IMR-90 (cell line): ENCODE results near the gene TRPC1. TPM values are rescaled to one million over a fixed set of nuclear protein-coding genes. Genes with fewer than 3 reads are reported as not detected.

Experiments
- ATAC-seq: fragments of 200-7000 bp; cut with Tn5 transposase; 2 replicates; pipeline ENCODE4 v1.9.1; 2020; ENCODE audit warnings: low read depth, mild to moderate bottlenecking, moderate library complexity
- BruUV-seq: library from RNA; stranded (reverse); fragments of 400-500 nt; replicated peaks from 2 replicates; lab custom pipeline; 2021; lab: Mats Ljungman, UMichigan
- CTCF ChIA-PET: fragments of 300-600 bp; formaldehyde crosslinking; extraction: SDS; loops from one replicate; lab custom pipeline; 2021; ENCODE audit warnings: antibody characterized with exemption; lab: Yijun Ruan, JAX
- POLR2A ChIA-PET: fragments of 300-600 bp; sonication (Branson Sonifier 250); formaldehyde crosslinking; loops from one replicate; lab custom pipeline; 2022; ENCODE audit warnings: antibody characterized with exemption; ENCODE audit not compliant: unreplicated experiment; lab: Charles Lee
- DNase-seq: peaks from one replicate; pipeline ENCODE4 v3.0.0; 2013
- H2AFZ ChIP-seq: replicated peaks from 2 replicates; pipeline ENCODE3; 2013; ENCODE audit warnings: low read length, mild to moderate bottlenecking; ENCODE audit not compliant: poor library complexity
- H2AK5ac ChIP-seq: 2 replicates; pipeline ENCODE4 v1.6.1; 2013; ENCODE audit warnings: low read depth, low read length, inconsistent platforms
- H2AK9ac ChIP-seq: replicated peaks from 2 replicates; pipeline ENCODE3; 2013; ENCODE audit warnings: mild to moderate bottlenecking, low read depth, low read length, moderate library complexity; ENCODE audit not compliant: poor library complexity
- H2BK120ac ChIP-seq: 2 replicates; pipeline ENCODE4 v1.6.1; 2013; ENCODE audit warnings: low read depth, low read length, inconsistent platforms
- H2BK15ac ChIP-seq: 3 replicates; pipeline ENCODE4 v1.6.1; 2013; ENCODE audit warnings: low read depth, low read length, inconsistent platforms
- H2BK20ac ChIP-seq: 2 replicates; pipeline ENCODE4 v1.6.1; 2013; ENCODE audit warnings: low read depth, mild to moderate bottlenecking, inconsistent platforms, low read length, moderate library complexity
- H2BK5ac ChIP-seq: 2 replicates; pipeline ENCODE4 v1.6.1; 2013; ENCODE audit warnings: mild to moderate bottlenecking, low read depth, low read length, inconsistent platforms; ENCODE audit not compliant: poor library complexity, severe bottlenecking
- H3K14ac ChIP-seq: replicated peaks from 2 replicates; pipeline ENCODE4 v1.6.1; 2013; ENCODE audit warnings: low read depth, low read length, inconsistent platforms
- H3K18ac ChIP-seq: 2 replicates; pipeline ENCODE4 v1.6.1; 2013; ENCODE audit warnings: low read depth, low read length, control low read depth
- H3K23ac ChIP-seq: 2 replicates; pipeline ENCODE4 v1.6.1; 2013; ENCODE audit warnings: low read depth, low read length, inconsistent platforms
- H3K27ac ChIP-seq: 2 replicates; pipeline ENCODE4 v1.5.1; 2013; ENCODE audit warnings: mild to moderate bottlenecking, control low read depth, low read length; ENCODE audit not compliant: insufficient read depth
- H3K27me3 ChIP-seq: 2 replicates; pipeline ENCODE4 v1.6.1; 2013; ENCODE audit warnings: low read length; ENCODE audit not compliant: control insufficient read depth, insufficient read depth
- H3K36me3 ChIP-seq: 2 replicates; pipeline ENCODE4 v1.6.1; 2013; ENCODE audit warnings: low read length, mixed read lengths; ENCODE audit not compliant: control insufficient read depth, insufficient read depth
- H3K4ac ChIP-seq: 2 replicates; pipeline ENCODE4 v1.6.1; 2013; ENCODE audit warnings: low read depth, low read length, inconsistent platforms
- H3K4me1 ChIP-seq: 2 replicates; pipeline ENCODE4 v1.6.1; 2013; ENCODE audit warnings: low read length, mixed read lengths; ENCODE audit not compliant: control insufficient read depth, insufficient read depth
- H3K4me2 ChIP-seq: 2 replicates; pipeline ENCODE4 v1.6.1; 2013; ENCODE audit warnings: low read depth, mild to moderate bottlenecking, control low read depth, low read length, moderate library complexity
- H3K4me3 ChIP-seq: 2 replicates; pipeline ENCODE4 v1.5.1; 2013; ENCODE audit warnings: low read depth, mild to moderate bottlenecking, control low read depth, low read length, moderate library complexity; ENCODE audit not compliant: insufficient read depth
- H3K56ac ChIP-seq: 2 replicates; pipeline ENCODE4 v1.6.1; 2013; ENCODE audit warnings: low read length, inconsistent platforms; ENCODE audit not compliant: insufficient read depth; ENCODE audit errors: extremely low read depth
- H3K79me1 ChIP-seq, 2 experiments: 2 replicates each; pipeline ENCODE4 v1.6.1; 2013; ENCODE audit warnings: low read length in 2 of 2, inconsistent platforms in 1 of 2, low read depth in 1 of 2
- H3K9ac ChIP-seq: 2 replicates; pipeline ENCODE4 v1.6.1; 2013; ENCODE audit warnings: low read depth, low read length, control low read depth
- H3K9me1 ChIP-seq: 2 replicates; pipeline ENCODE4 v1.6.1; 2013; ENCODE audit warnings: low read length, inconsistent platforms; ENCODE audit not compliant: insufficient read depth
- H3K9me3 ChIP-seq: 2 replicates; pipeline ENCODE4 v1.6.1; 2013; ENCODE audit warnings: low read length; ENCODE audit not compliant: control insufficient read depth, insufficient read depth
- H4K20me1 ChIP-seq: 2 replicates; pipeline ENCODE4 v1.6.1; 2013; ENCODE audit warnings: low read length, inconsistent platforms; ENCODE audit not compliant: insufficient read depth
- H4K5ac ChIP-seq: 2 replicates; pipeline ENCODE4 v1.6.1; 2013; ENCODE audit warnings: mild to moderate bottlenecking, low read depth, low read length, control low read depth
- H4K8ac ChIP-seq, 2 experiments: 2 replicates each; pipeline ENCODE4 v1.6.1; 2013; ENCODE audit warnings: low read depth in 2 of 2, low read length in 2 of 2, control low read depth in 1 of 2, inconsistent platforms in 1 of 2
- H4K91ac ChIP-seq: 2 replicates; pipeline ENCODE4 v1.6.1; 2013; ENCODE audit warnings: low read depth, low read length, inconsistent platforms; ENCODE audit not compliant: insufficient read depth
- CEBPB ChIP-seq: IDR thresholded peaks from 2 replicates; pipeline ENCODE4 v1.6.1; 2012; ENCODE audit warnings: low read depth, low read length, improper control_type of control experiment
- CHD1 ChIP-seq: IDR thresholded peaks from 2 replicates; pipeline ENCODE4 v1.6.1; 2012; ENCODE audit warnings: low read depth, low read length, improper control_type of control experiment
- FOS ChIP-seq: fragments of 150-350 bp; IDR thresholded peaks from 2 replicates; pipeline ENCODE4 v1.6.1; 2016; ENCODE audit warnings: low read depth, low read length
- MAFK ChIP-seq: IDR thresholded peaks from 2 replicates; pipeline ENCODE4 v1.6.1; 2012; ENCODE audit warnings: low read depth, low read length, improper control_type of control experiment
- MAZ ChIP-seq: IDR thresholded peaks from 2 replicates; pipeline ENCODE4 v1.6.1; 2012; ENCODE audit warnings: low read depth, mild to moderate bottlenecking, low read length, improper control_type of control experiment, moderate library complexity, borderline replicate concordance
- NFE2L2 ChIP-seq: fragments of 150-350 bp; IDR thresholded peaks from 2 replicates; pipeline ENCODE4 v1.6.1; 2016; ENCODE audit warnings: low read depth, mild to moderate bottlenecking, low read length
- POLR2A ChIP-seq: IDR thresholded peaks from 2 replicates; pipeline ENCODE4 v1.6.1; 2012; ENCODE audit warnings: mild to moderate bottlenecking, low read depth, low read length
- RAD21 ChIP-seq: IDR thresholded peaks from 2 replicates; pipeline ENCODE4 v1.6.1; 2012; ENCODE audit warnings: low read length, improper control_type of control experiment
- RCOR1 ChIP-seq: IDR thresholded peaks from 2 replicates; pipeline ENCODE4 v1.6.1; 2012; ENCODE audit warnings: mild to moderate bottlenecking, low read length, improper control_type of control experiment; ENCODE audit not compliant: insufficient replicate concordance
- RFX5 ChIP-seq: IDR thresholded peaks from 2 replicates; pipeline ENCODE4 v1.8.0; 2012; ENCODE audit warnings: low read depth, mild to moderate bottlenecking, low read length, moderate library complexity
- SMC3 ChIP-seq: fragments of 150-350 bp; IDR thresholded peaks from 2 replicates; pipeline ENCODE4 v1.6.1; 2016; ENCODE audit warnings: low read depth, mild to moderate bottlenecking, antibody characterized with exemption, low read length, moderate library complexity
- WGBS, 2 experiments: methylation state at CpG; one replicate each; pipeline versions ENCODE4 v1.1.5 to v1.1.7; 2013; ENCODE audit warnings: missing lambda C conversion rate in 2 of 2; ENCODE audit not compliant: insufficient read length in 1 of 2; ENCODE audit errors: extremely low coverage in 2 of 2; 5-methylcytosine and 5-hydroxymethylcytosine counted together
- dilution Hi-C: fragments of 300-500 bp; cut with HindIII; formaldehyde crosslinking; loops from one replicate; pipeline ENCODE4 v1.14.3; 2018; ENCODE audit warnings: low sequenced_read_pairs; ENCODE audit not compliant: unreplicated experiment
- in situ Hi-C: fragments of 300-500 bp; cut with MboI; formaldehyde crosslinking; loops from 3 replicates; pipeline ENCODE4 v1.14.3; 2019; ENCODE audit warnings: low sequenced_read_pairs, inconsistent platforms, mixed read lengths
- intact Hi-C: fragments of 100-400 bp; cut with micrococcal nuclease; formaldehyde crosslinking; loops from 2 replicates; pipeline ENCODE4 v1.10.0; 2022
- polyA plus RNA-seq, 3 experiments: library from polyadenylated mRNA; depleted of rRNA; stranded (reverse); fragments of >200 nt; gene quantifications; 2 replicates each; pipeline ENCODE4 v1.2.3, GENCODE V29; 2012; ENCODE audit warnings: low replicate concordance in 1 of 3
- total RNA-seq: library from RNA; depleted of rRNA; stranded (reverse); fragments of >200 nt; gene quantifications from 2 replicates; pipeline ENCODE4 v1.2.3, GENCODE V29; 2012
- TF ChIP-seq, protein P1 (sequence below): fragments of 150-350 bp; IDR thresholded peaks from 2 replicates; pipeline ENCODE4 v1.6.1; 2016; ENCODE audit warnings: low read depth, mild to moderate bottlenecking, low read length, moderate library complexity, borderline replicate concordance
- TF ChIP-seq, protein P2 (sequence below): conservative IDR thresholded peaks from 2 replicates; pipeline ENCODE4 v1.5.1; 2012; ENCODE audit warnings: mild to moderate bottlenecking, low read depth, low read length, improper control_type of control experiment

The TRPC1 gene
- total and polyA plus RNA-seq, 2 of the 4 experiments (the other 2 are of a cell fraction) = 5.9 to 7.2 TPM

- Histone ChIP-seq H2AFZ (no peak overlapping the region), H2AK9ac (no peak overlapping the region), H3K4me1 (no peaks in the 10 kb centered on the region), H2BK15ac (no peak overlapping the region), H3K9me3 (no peaks in the 10 kb centered on the region), H3K4me2 (no peak overlapping the region), H3K4me3 (no peak overlapping the region), H3K14ac (no peak overlapping the region), H3K9me1 (no peaks in the 10 kb centered on the region), H2BK5ac (no peak overlapping the region), H3K23ac (no peak overlapping the region), H2BK20ac (no peak overlapping the region), H3K27ac (no peak overlapping the region), H3K18ac (no peak overlapping the region), H3K9ac (no peak overlapping the region), H3K56ac (no peak overlapping the region), H4K91ac (no peak overlapping the region), H4K20me1 (no peaks in the 10 kb centered on the region), H3K27me3 (peaks cover 6% of the 10 kb centered on the region; the same call in 1 of the 2 replicates), H3K36me3 (no peaks in the 10 kb centered on the region), H3K79me1 (no peaks in the 10 kb centered on the region), H2AK5ac (no peak overlapping the region), H3K4ac (no peak overlapping the region), H4K5ac (no peak overlapping the region), H4K8ac (no peak overlapping the region), H2BK120ac (no peak overlapping the region)
- dilution Hi-C loops = no loop called here
- ATAC-seq = no peak
- in situ Hi-C loops = no loop called here
- no CpG with 5 or more reads among the region's 6 CpGs for WGBS, 2 experiments
- no peak for TF ChIP-seq MAZ
- TF ChIP-seq RCOR1 = no peak
- TF ChIP-seq CEBPB = no peak
- TF ChIP-seq POLR2A = no peak
- TF ChIP-seq SMC3 = no peak
- TF ChIP-seq, protein P1, sequence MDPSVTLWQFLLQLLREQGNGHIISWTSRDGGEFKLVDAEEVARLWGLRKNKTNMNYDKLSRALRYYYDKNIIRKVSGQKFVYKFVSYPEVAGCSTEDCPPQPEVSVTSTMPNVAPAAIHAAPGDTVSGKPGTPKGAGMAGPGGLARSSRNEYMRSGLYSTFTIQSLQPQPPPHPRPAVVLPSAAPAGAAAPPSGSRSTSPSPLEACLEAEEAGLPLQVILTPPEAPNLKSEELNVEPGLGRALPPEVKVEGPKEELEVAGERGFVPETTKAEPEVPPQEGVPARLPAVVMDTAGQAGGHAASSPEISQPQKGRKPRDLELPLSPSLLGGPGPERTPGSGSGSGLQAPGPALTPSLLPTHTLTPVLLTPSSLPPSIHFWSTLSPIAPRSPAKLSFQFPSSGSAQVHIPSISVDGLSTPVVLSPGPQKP = no peak
- no peak for TF ChIP-seq RAD21
- TF ChIP-seq MAFK = no peak
- TF ChIP-seq NFE2L2 = no peak
- no peak for TF ChIP-seq CHD1
- TF ChIP-seq, protein P2, sequence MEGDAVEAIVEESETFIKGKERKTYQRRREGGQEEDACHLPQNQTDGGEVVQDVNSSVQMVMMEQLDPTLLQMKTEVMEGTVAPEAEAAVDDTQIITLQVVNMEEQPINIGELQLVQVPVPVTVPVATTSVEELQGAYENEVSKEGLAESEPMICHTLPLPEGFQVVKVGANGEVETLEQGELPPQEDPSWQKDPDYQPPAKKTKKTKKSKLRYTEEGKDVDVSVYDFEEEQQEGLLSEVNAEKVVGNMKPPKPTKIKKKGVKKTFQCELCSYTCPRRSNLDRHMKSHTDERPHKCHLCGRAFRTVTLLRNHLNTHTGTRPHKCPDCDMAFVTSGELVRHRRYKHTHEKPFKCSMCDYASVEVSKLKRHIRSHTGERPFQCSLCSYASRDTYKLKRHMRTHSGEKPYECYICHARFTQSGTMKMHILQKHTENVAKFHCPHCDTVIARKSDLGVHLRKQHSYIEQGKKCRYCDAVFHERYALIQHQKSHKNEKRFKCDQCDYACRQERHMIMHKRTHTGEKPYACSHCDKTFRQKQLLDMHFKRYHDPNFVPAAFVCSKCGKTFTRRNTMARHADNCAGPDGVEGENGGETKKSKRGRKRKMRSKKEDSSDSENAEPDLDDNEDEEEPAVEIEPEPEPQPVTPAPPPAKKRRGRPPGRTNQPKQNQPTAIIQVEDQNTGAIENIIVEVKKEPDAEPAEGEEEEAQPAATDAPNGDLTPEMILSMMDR = no peak
- no peak for TF ChIP-seq RFX5
- TF ChIP-seq FOS = no peak
- no peak for DNase-seq
- ChIA-PET CTCF (interaction anchor here (1.1 kb wide), 1 partner anchor 12 kb away, joined by 4 read pairs; no protein-coding TSS in a partner anchor), POLR2A (no interaction called here)
- BruUV-seq = no TSS peak
- intact Hi-C loops = no loop called here
Measured at GRCh38 chr3:142815803-142816202, 92.0 kb downstream of the TRPC1 start.
